Prostate gland (tissue), 2 donors: ENCODE data around the gene PAPOLA. TPM values are rescaled to one million over a fixed set of nuclear protein-coding genes. Genes with fewer than 3 reads are reported as not detected.

Source experiments
- DNase-seq: peaks from one replicate; pipeline ENCODE4 v3.0.0-alpha.2; 2019; ENCODE audit warnings: low spot score
- H3K27ac ChIP-seq, 2 donors: fragments of 200-600 bp; sonication (generic); 2 replicates each; pipeline ENCODE4 v1.5.1; 2017 to 2019
- H3K27me3 ChIP-seq: fragments of 200-600 bp; sonication (generic); replicated peaks from 2 replicates; pipeline ENCODE4 v1.5.1; 2019; ENCODE audit not compliant: insufficient read depth
- H3K36me3 ChIP-seq, 2 donors: fragments of 200-600 bp; sonication (generic); 1 replicate in 1 of 2; 2 replicates in 1 of 2; pipeline versions ENCODE4 v1.5.1 to v1.8.1; 2017 to 2019
- H3K4me1 ChIP-seq: fragments of 200-600 bp; sonication (generic); replicated peaks from 2 replicates; pipeline ENCODE4 v1.5.1; 2019
- H3K4me3 ChIP-seq, 2 donors: fragments of 200-600 bp; sonication (generic); 2 replicates each; pipeline ENCODE4 v1.5.1; 2017 to 2019
- H3K9me3 ChIP-seq: fragments of 200-600 bp; sonication (generic); 2 replicates; pipeline ENCODE4 v1.5.1; 2017
- CTCF ChIP-seq, 4 experiments: fragments of 200-600 bp in 2 of 4; fragments of 450-650 bp in 2 of 4; sonication (generic) in 2 of 4; IDR thresholded peaks; 1 replicate in 3 of 4; 2 replicates in 1 of 4; pipeline ENCODE4 v1.5.1; 2016 to 2019; ENCODE audit warnings: antibody characterized with exemption in 4 of 4, mild to moderate bottlenecking in 2 of 4, moderate library complexity in 2 of 4
- POLR2A ChIP-seq: fragments of 450-650 bp; IDR thresholded peaks from one replicate; pipeline ENCODE4 v1.6.1; 2016; ENCODE audit warnings: antibody characterized with exemption, mild to moderate bottlenecking
- POLR2AphosphoS5 ChIP-seq: sonication (generic); formaldehyde crosslinking; IDR thresholded peaks from one replicate; pipeline ENCODE4 v1.6.1; 2017; ENCODE audit warnings: antibody characterized with exemption
- WGBS: methylation state at CpG from one replicate; pipeline ENCODE4 v1.1.5; 2018; 5-methylcytosine and 5-hydroxymethylcytosine counted together
- intact Hi-C: fragments of 100-400 bp; cut with DNase I; formaldehyde crosslinking; loops from one replicate; pipeline ENCODE4 v1.14.2; 2022
- total RNA-seq, 2 donors: library from RNA; depleted of rRNA; stranded (reverse); fragments of >200 nt; gene quantifications; one replicate each; pipeline ENCODE4 v1.1.0, GENCODE V29; 2016

Gene PAPOLA
- total RNA-seq, 2 donors from 2014 or later, result 98.1 to 130 TPM

- no peak overlapping the region for H3K27ac ChIP-seq
- WGBS, result 81% methylated on average over 5 of the region's 5 CpGs
- peaks cover 26% of the 10 kb centered on the region for H3K4me1 ChIP-seq
- TF ChIP-seq CTCF (IDR thresholded peaks at IDR 0.05) (no peak), POLR2A (no peak), POLR2AphosphoS5 (no peak)
- no peaks in the 10 kb centered on the region for H3K9me3 ChIP-seq
- H3K36me3 ChIP-seq, result no peaks in the 10 kb centered on the region
- H3K27me3 ChIP-seq, result no peaks in the 10 kb centered on the region
- no peak overlapping the region for H3K4me3 ChIP-seq
- intact Hi-C loops, result no loop called here
- DNase-seq, result no peak
These were observed 10.6 kb downstream of the PAPOLA start for GRCh38 chr14:96512602-96513397.

- Histone ChIP-seq H3K9me3 (no peaks in the 10 kb centered on the region), H3K36me3 (no peaks in the 10 kb centered on the region), H3K27me3 (no peaks in the 10 kb centered on the region), H3K4me3 (no peak overlapping the region), H3K4me1 (peaks cover 26% of the 10 kb centered on the region), H3K27ac (no peak overlapping the region)
- no peak for DNase-seq
- no peak for TF ChIP-seq POLR2AphosphoS5
- no peak for TF ChIP-seq POLR2A
- TF ChIP-seq CTCF (IDR thresholded peaks at IDR 0.05), result no peak
- 65% methylated on average over 3 of the region's 3 CpGs for WGBS
- intact Hi-C loops, result no loop called here
These were observed 12.5 kb downstream of the PAPOLA start for GRCh38 chr14:96514694-96515093.

- Histone ChIP-seq H3K4me3 (no peak overlapping the region), H3K27me3 (no peaks in the 10 kb centered on the region), H3K36me3 (no peaks in the 10 kb centered on the region), H3K4me1 (peaks cover 21% of the 10 kb centered on the region), H3K27ac (no peak overlapping the region), H3K9me3 (no peaks in the 10 kb centered on the region)
- WGBS, result 81% methylated on average over 1 of the region's 1 CpG
- intact Hi-C loops, result no loop called here
- DNase-seq, result no peak
- TF ChIP-seq CTCF (IDR thresholded peaks at IDR 0.05) (no peak), POLR2A (no peak), POLR2AphosphoS5 (no peak)
These were observed 13.5 kb downstream of the PAPOLA start for GRCh38 chr14:96515731-96516130.

- no peak for TF ChIP-seq CTCF (IDR thresholded peaks at IDR 0.05)
- no peak for TF ChIP-seq POLR2AphosphoS5
- no peak for TF ChIP-seq POLR2A
- peaks cover 15% of the 10 kb centered on the region for H3K4me1 ChIP-seq
These were observed 14.2 kb downstream of the PAPOLA start for GRCh38 chr14:96516351-96516750.

GRCh38 chr14:96519970-96520369, 17.8 kb downstream of the PAPOLA start:
- intact Hi-C loops, result no loop called here
- Histone ChIP-seq H3K4me1 (no peaks in the 10 kb centered on the region), H3K27me3 (no peaks in the 10 kb centered on the region), H3K27ac (no peak overlapping the region), H3K4me3 (no peak overlapping the region), H3K36me3 (no peaks in the 10 kb centered on the region), H3K9me3 (no peaks in the 10 kb centered on the region)
- DNase-seq, result no peak
- 91% methylated on average over 4 of the region's 4 CpGs for WGBS
- no peak for TF ChIP-seq POLR2A
- TF ChIP-seq CTCF (IDR thresholded peaks at IDR 0.05), result no peak
- no peak for TF ChIP-seq POLR2AphosphoS5

More at GRCh38 chr14:96516351-96516750, 14.2 kb downstream of the PAPOLA start:
- Histone ChIP-seq H3K27ac (no peak overlapping the region), H3K27me3 (no peaks in the 10 kb centered on the region), H3K36me3 (no peaks in the 10 kb centered on the region), H3K9me3 (no peaks in the 10 kb centered on the region), H3K4me3 (no peak overlapping the region)
- intact Hi-C loops, result no loop called here
- 88% methylated on average over 1 of the region's 1 CpG for WGBS
- DNase-seq, result no peak
